MCF 10A (cell line): ENCODE measurements around the gene FAS. TPM values are rescaled to one million over a fixed set of nuclear protein-coding genes. Genes with fewer than 3 reads are reported as not detected.

Source experiments
- BruUV-seq: library from RNA; stranded (reverse); fragments of 400-500 nt; replicated peaks from 2 replicates; lab custom pipeline; 2021; lab: Mats Ljungman, UMichigan
- CTCF ChIA-PET: fragments of 300-600 bp; sonication (Branson Sonifier 250); formaldehyde crosslinking; extraction: SDS; loops from one replicate; lab custom pipeline; 2021; ENCODE audit warnings: antibody characterized with exemption, inconsistent platforms; lab: Yijun Ruan, JAX
- POLR2A ChIA-PET: fragments of 300-600, 350-650 bp; sonication (Branson Sonifier 250); formaldehyde crosslinking; extraction: SDS; loops from one replicate; lab custom pipeline; 2020; ENCODE audit warnings: antibody characterized with exemption, inconsistent platforms; lab: Yijun Ruan, JAX
- DNase-seq: peaks from one replicate; pipeline ENCODE4 v3.0.0-alpha.2; 2018; ENCODE audit not compliant: unreplicated experiment
- H3K27ac Mint-ChIP-seq: one replicate; pipeline ENCODE4 v1.8.0; 2022; ENCODE audit warnings: mild to moderate bottlenecking, low read depth, mixed read lengths; ENCODE audit not compliant: unreplicated experiment
- H3K27me3 Mint-ChIP-seq: one replicate; pipeline ENCODE4 v1.8.0; 2022; ENCODE audit warnings: mixed read lengths; ENCODE audit not compliant: insufficient read depth, unreplicated experiment
- H3K36me3 Mint-ChIP-seq: one replicate; pipeline ENCODE4 v1.8.0; 2022; ENCODE audit warnings: mild to moderate bottlenecking, moderate library complexity, mixed read lengths; ENCODE audit not compliant: insufficient read depth, unreplicated experiment
- H3K4me1 Mint-ChIP-seq: one replicate; pipeline ENCODE4 v1.8.0; 2022; ENCODE audit warnings: mixed read lengths; ENCODE audit not compliant: insufficient read depth, unreplicated experiment
- H3K4me3 Mint-ChIP-seq: one replicate; pipeline ENCODE4 v1.8.0; 2022; ENCODE audit warnings: mild to moderate bottlenecking, moderate library complexity, mixed read lengths; ENCODE audit not compliant: unreplicated experiment
- H3K9me3 Mint-ChIP-seq: one replicate; pipeline ENCODE4 v1.8.0; 2022; ENCODE audit warnings: mixed read lengths; ENCODE audit not compliant: unreplicated experiment
- CTCF ChIP-seq: fragments of 200-600 bp; IDR thresholded peaks from one replicate; pipeline ENCODE4 v1.8.0; 2022; ENCODE audit warnings: antibody characterized with exemption, mild to moderate bottlenecking; ENCODE audit not compliant: unreplicated experiment
- intact Hi-C: fragments of 100-400 bp; cut with micrococcal nuclease; formaldehyde crosslinking; loops from 2 replicates; pipeline ENCODE4 v1.14.1; 2022
- total RNA-seq: library from RNA; stranded (reverse); gene quantifications from 2 replicates; pipeline ENCODE4 v1.2.3, GENCODE V29; 2022

Gene FAS
- total RNA-seq, 1 experiment from 2014 or later: 60.2 TPM

GRCh38 chr10:88991161-88991898 is 732 bp downstream of the FAS start:
- ChIA-PET CTCF (interaction anchor here (0.5 to 10.6 kb wide), 16 partner anchors 22 to 310 kb away, joined by 3 to 252 read pairs (median 3); no protein-coding TSS in a partner anchor), POLR2A (interaction anchor here (0.6 to 7.7 kb wide), 43 partner anchors 9 to 1599 kb away, joined by 3 to 72 read pairs (median 5); partner anchors contain the start of genes ANKRD22, ATAD1, IFIT5 and LIPA)
- TSS peak; percentile 55 for BruUV-seq
- peak; percentile 85 for DNase-seq
- H3K4me1 Mint-ChIP-seq: peaks cover 31% of the 10 kb centered on the region
- peak overlapping the region; percentile 93 for H3K27ac Mint-ChIP-seq
- H3K9me3 Mint-ChIP-seq: no peaks in the 10 kb centered on the region
- peaks cover 19% of the 10 kb centered on the region for H3K36me3 Mint-ChIP-seq
- intact Hi-C loops: loop anchor here (1.0 to 2.0 kb wide), 2 partner anchors 31 to 226 kb away; no protein-coding TSS in a partner anchor
- no peaks in the 10 kb centered on the region for H3K27me3 Mint-ChIP-seq
- H3K4me3 Mint-ChIP-seq: peak overlapping the region; percentile 86
- TF ChIP-seq CTCF: no peak

- TF ChIP-seq CTCF: no peak
- ChIA-PET POLR2A (interaction anchor here (0.6 to 7.7 kb wide), 31 partner anchors 8 to 1598 kb away, joined by 3 to 72 read pairs (median 5); partner anchors contain the start of genes IFIT5, LIPA and STAMBPL1), CTCF (interaction anchor here (0.7 to 10.6 kb wide), 10 partner anchors 25 to 1180 kb away, joined by 3 to 252 read pairs (median 3); no protein-coding TSS in a partner anchor)
- Mint-ChIP-seq H3K9me3 (no peaks in the 10 kb centered on the region), H3K36me3 (peaks cover 24% of the 10 kb centered on the region), H3K27me3 (no peaks in the 10 kb centered on the region), H3K27ac (peak overlapping the region; percentile 93), H3K4me3 (peak overlapping the region; percentile 86), H3K4me1 (peaks cover 36% of the 10 kb centered on the region)
- no TSS peak for BruUV-seq
- DNase-seq: no peak
- intact Hi-C loops: loop anchor here (1.0 to 2.0 kb wide), 2 partner anchors 31 to 225 kb away; no protein-coding TSS in a partner anchor
Observed at GRCh38 chr10:88991899-88992320, 1.3 kb downstream of the FAS start.

GRCh38 chr10:88992921-88993524 is 2.4 kb downstream of the FAS start:
- Mint-ChIP-seq H3K9me3 (no peaks in the 10 kb centered on the region), H3K4me1 (peaks cover 39% of the 10 kb centered on the region), H3K4me3 (peak overlapping the region; percentile 86), H3K27me3 (no peaks in the 10 kb centered on the region), H3K27ac (peak overlapping the region; percentile 93), H3K36me3 (peaks cover 26% of the 10 kb centered on the region)
- CTCF ChIA-PET: interaction anchor here (0.6 to 10.6 kb wide), 11 partner anchors 10 to 376 kb away, joined by 3 to 252 read pairs (median 5); partner anchors contain the start of gene LIPA
- POLR2A ChIA-PET: interaction anchor here (0.5 to 7.7 kb wide), 29 partner anchors 7 to 1125 kb away, joined by 3 to 72 read pairs (median 4); partner anchors contain the start of genes IFIT1, LIPA and STAMBPL1
- DNase-seq: peak; percentile 74
- no TSS peak for BruUV-seq
- intact Hi-C loops: no loop called here
- TF ChIP-seq CTCF: no peak
